HepG2 (cell line): ENCODE measurements around the gene EAF1. TPM values are rescaled to one million over a fixed set of nuclear protein-coding genes. Genes with fewer than 3 reads are reported as not detected.
"Not testable (repeated sequence)": the region's sequence is repeated elsewhere in the genome, so short reads cannot be mapped to it uniquely, and the experiment has no call there.

Experiments used
- ATAC-seq: fragments of 200-7000 bp; cut with Tn5 transposase; 3 replicates; pipeline ENCODE4 v1.9.1; 2020; ENCODE audit warnings: mild to moderate bottlenecking, moderate library complexity
- BruUV-seq: library from RNA; stranded (reverse); fragments of 400-500 nt; replicated peaks from 2 replicates; lab custom pipeline; 2021; lab: Mats Ljungman, UMichigan
- CTCF ChIA-PET: fragments of 300-600 bp; formaldehyde crosslinking; extraction: SDS; loops from one replicate; lab custom pipeline; 2021; ENCODE audit warnings: low total read pairs, inconsistent platforms, low intra/inter-chr PET ratio; lab: Yijun Ruan, JAX
- POLR2A ChIA-PET: fragments of 350-600 bp; sonication (Branson Sonifier 250); formaldehyde crosslinking; loops from one replicate; lab custom pipeline; 2020; ENCODE audit warnings: antibody characterized with exemption, inconsistent platforms; lab: Yijun Ruan, JAX
- DNase-seq: peaks from one replicate; pipeline ENCODE4 v3.0.0-alpha.2; 2015; ENCODE audit warnings: low spot score
- FAIRE-seq: peaks from 3 replicates; lab custom pipeline; 2011; peaks lifted over from hg19 to GRCh38; lab: Jason Lieb, UNC
- H2AFZ ChIP-seq: one replicate; pipeline ENCODE4 v1.6.1; 2011; ENCODE audit warnings: low read length, inconsistent platforms
- H3K27ac ChIP-seq: fragments of 300-600 bp; 3 replicates; pipeline ENCODE4 v1.8.0; 2011; ENCODE audit warnings: mixed run types, mild to moderate bottlenecking, mixed read lengths, low read length, inconsistent platforms; ENCODE audit not compliant: insufficient read depth; ENCODE audit errors: extremely low read length
- H3K27me3 ChIP-seq, 2 experiments: fragments of 200-600 bp in 1 of 2; 2 replicates in 1 of 2; 3 replicates in 1 of 2; pipeline versions ENCODE4 v1.6.0 to v1.8.0; 2011; ENCODE audit warnings: low read length in 2 of 2, mild to moderate bottlenecking in 2 of 2, moderate library complexity in 2 of 2, inconsistent platforms in 1 of 2; ENCODE audit not compliant: insufficient read depth in 2 of 2, control insufficient read depth in 1 of 2
- H3K36me3 ChIP-seq, 2 experiments: fragments of 200-600 bp in 1 of 2; replicated peaks in 1 of 2; 2 replicates in 1 of 2; 3 replicates in 1 of 2; pipeline versions ENCODE4 v1.5.1 to v1.8.0; 2011; ENCODE audit warnings: low read length in 2 of 2, inconsistent platforms in 1 of 2; ENCODE audit not compliant: insufficient read depth in 2 of 2, control insufficient read depth in 1 of 2
- H3K4me1 ChIP-seq: 2 replicates; pipeline ENCODE4 v1.5.1; 2012; ENCODE audit warnings: low read length, inconsistent platforms; ENCODE audit not compliant: insufficient read depth
- H3K4me2 ChIP-seq: 2 replicates; pipeline ENCODE4 v1.6.0; 2011; ENCODE audit warnings: low read depth, low read length, inconsistent platforms
- H3K4me3 ChIP-seq, 3 experiments: fragments of 200-600 bp in 1 of 3; sonication (generic), shearing (Covaris generic) in 1 of 3; replicated peaks in 1 of 3; 2 replicates each; pipeline ENCODE4 v1.5.1; 2011 to 2016; ENCODE audit warnings: low read length in 3 of 3, inconsistent platforms in 2 of 3, low read depth in 2 of 3, mild to moderate bottlenecking in 2 of 3, control low read depth in 1 of 3, mixed read lengths in 1 of 3; ENCODE audit not compliant: insufficient read depth in 1 of 3
- H3K79me2 ChIP-seq: one replicate; pipeline ENCODE4 v1.6.1; 2011; ENCODE audit warnings: low read length, inconsistent platforms; ENCODE audit not compliant: insufficient read depth
- H3K9ac ChIP-seq: 2 replicates; pipeline ENCODE4 v1.6.0; 2011; ENCODE audit warnings: mild to moderate bottlenecking, low read depth, low read length, inconsistent platforms; ENCODE audit not compliant: insufficient read depth
- H3K9me3 ChIP-seq: 2 replicates; pipeline ENCODE4 v1.5.1; 2012; ENCODE audit warnings: mild to moderate bottlenecking, low read length
- H4K20me1 ChIP-seq: 2 replicates; pipeline ENCODE4 v1.6.0; 2011; ENCODE audit warnings: inconsistent platforms, mild to moderate bottlenecking, low read length, moderate library complexity; ENCODE audit not compliant: insufficient read depth
- GATA4 ChIP-seq: sonication (generic); IDR thresholded peaks from 2 replicates; pipeline ENCODE4 v1.6.1; 2016; ENCODE audit warnings: antibody characterized with exemption, low read depth, borderline replicate concordance
- NBN ChIP-seq: fragments of 450-650 bp; conservative IDR thresholded peaks from 2 replicates; pipeline ENCODE4 v1.6.1; 2017
- NFKB2 ChIP-seq: sonication (generic); formaldehyde crosslinking; IDR thresholded peaks from 2 replicates; pipeline ENCODE4 v1.4.0; 2020; ENCODE audit warnings: missing genetic modification reagents, borderline replicate concordance
- RAD21 ChIP-seq: fragments of 450-650 bp; formaldehyde crosslinking; IDR thresholded peaks from 2 replicates; pipeline ENCODE4 v1.5.0; 2020; ENCODE audit warnings: mild to moderate bottlenecking
- SALL2 ChIP-seq: sonication (generic); formaldehyde crosslinking; IDR thresholded peaks from 2 replicates; pipeline ENCODE4 v1.8.1; 2023; ENCODE audit warnings: mild to moderate bottlenecking, missing genetic modification reagents, inconsistent platforms
- SNAPC2 ChIP-seq: sonication (generic); formaldehyde crosslinking; IDR thresholded peaks from 2 replicates; pipeline ENCODE4 v1.8.1; 2022; ENCODE audit warnings: mild to moderate bottlenecking, missing genetic modification reagents
- YY1 ChIP-seq: IDR thresholded peaks from 2 replicates; pipeline ENCODE4 v1.6.1; 2011; ENCODE audit warnings: low read length, low read depth, moderate library complexity, mild to moderate bottlenecking; ENCODE audit not compliant: insufficient read depth, insufficient replicate concordance
- ZNF782 ChIP-seq: sonication (generic); formaldehyde crosslinking; IDR thresholded peaks from 2 replicates; pipeline ENCODE4 v1.4.0; 2020; ENCODE audit warnings: missing genetic modification reagents, mild to moderate bottlenecking, borderline replicate concordance
- ZNF850 ChIP-seq: sonication (generic); formaldehyde crosslinking; conservative IDR thresholded peaks from 2 replicates; pipeline ENCODE4 v1.9.0; 2021; ENCODE audit warnings: mild to moderate bottlenecking, missing genetic modification reagents
- WGBS: methylation state at CpG from one replicate; pipeline ENCODE4 v1.1.6; 2017; ENCODE audit warnings: low lambda C conversion rate; 5-methylcytosine and 5-hydroxymethylcytosine counted together
- in situ Hi-C: cut with HindIII; loops from 2 replicates; pipeline ENCODE4 v1.10.0; 2017; ENCODE audit warnings: low pct_unique_long_range_greater_than_20kb; ENCODE audit not compliant: extremely low pct_ligation_motif_present
- intact Hi-C: fragments of 100-400 bp; cut with micrococcal nuclease; formaldehyde crosslinking; loops from one replicate; pipeline ENCODE4 v1.10.0; 2022; ENCODE audit not compliant: unreplicated experiment
- polyA plus RNA-seq, 8 experiments: library from polyadenylated mRNA; depleted of rRNA in 3 of 8; stranded (reverse) in 7 of 8; unstranded in 1 of 8; fragments of >200 nt; fragmentation: Illumina TruSeq in 4 of 8; extraction: Trizol in 4 of 8; gene quantifications; 2 replicates each; pipeline versions ENCODE4 v1.2.1 to v1.2.3, GENCODE V29; 2011 to 2016; ENCODE audit warnings: low read depth in 4 of 8, missing spikeins in 1 of 8, mixed read lengths in 1 of 8; ENCODE audit not compliant: insufficient read depth in 1 of 8
- total RNA-seq, 5 experiments: library from RNA; depleted of rRNA; stranded (reverse); fragments of >200 nt; fragmentation: Illumina TruSeq; extraction: Trizol; gene quantifications; 2 replicates each; pipeline ENCODE4 v1.2.3, GENCODE V29; 2016; ENCODE audit warnings: low read depth in 1 of 5
- TF ChIP-seq, protein P1 (sequence below): sonication (generic); formaldehyde crosslinking; IDR thresholded peaks from 2 replicates; pipeline ENCODE4 v1.4.0; 2020; ENCODE audit warnings: mild to moderate bottlenecking, missing genetic modification reagents
- TF ChIP-seq, protein P2 (sequence below), 2 experiments: fragments of 450-650 bp in 1 of 2; sonication (generic) in 1 of 2; formaldehyde crosslinking; IDR thresholded peaks; 2 replicates each; pipeline versions ENCODE4 v1.5.0 to v1.8.0; 2020 to 2022; ENCODE audit warnings: mild to moderate bottlenecking in 1 of 2, missing genetic modification reagents in 1 of 2

EAF1 gene
- total and polyA plus RNA-seq, 2 of the 13 experiments (the other 11 are each of a cell fraction or from before 2014, with no cell fraction given), result 8.1 to 30.0 TPM

DNA sequence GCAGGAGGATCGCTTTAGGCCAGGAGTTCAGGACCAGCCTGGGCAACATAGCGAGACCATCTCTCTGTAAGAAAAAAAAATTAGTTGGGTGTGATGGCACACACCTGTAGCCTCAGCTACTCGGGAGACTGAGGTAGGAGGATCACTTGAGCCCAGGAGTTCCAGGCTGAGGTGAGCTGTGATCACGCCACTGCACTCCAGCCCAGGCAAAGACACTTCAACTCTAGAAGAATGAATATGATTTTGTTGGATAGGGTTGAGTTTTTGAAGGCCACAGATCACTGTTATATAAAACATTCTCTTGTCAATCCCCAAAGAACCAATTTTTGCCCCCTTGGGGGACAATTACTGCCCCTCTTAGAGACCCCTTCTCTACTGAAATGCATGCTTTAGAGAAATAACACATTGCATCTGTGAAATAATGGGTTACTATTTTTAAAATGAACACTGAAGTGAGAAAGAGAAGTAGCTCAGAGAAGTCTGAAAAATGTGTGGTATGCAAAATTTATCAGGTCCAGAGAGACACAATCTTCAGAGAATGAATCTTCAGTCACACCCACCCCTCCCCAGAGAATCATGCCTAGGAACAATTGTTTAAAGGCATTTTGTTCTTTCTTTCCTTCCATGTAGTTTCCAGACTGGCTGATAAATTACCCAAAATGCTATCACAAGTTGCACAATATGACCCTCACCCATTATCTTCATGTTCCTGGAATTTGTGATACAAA lies 42.7 kb upstream of the EAF1 start (continued):
- TF ChIP-seq NFKB2 (CRISPR knock-in tag) (no peak), SALL2 (CRISPR knock-in tag) (no peak), ZNF850 (no peak), YY1 (no peak), ZNF782 (CRISPR knock-in tag) (no peak), SNAPC2 (no peak), NBN (no peak), RAD21 (CRISPR knock-in tag) (no peak), GATA4 (no peak)
- TF ChIP-seq, protein P1, sequence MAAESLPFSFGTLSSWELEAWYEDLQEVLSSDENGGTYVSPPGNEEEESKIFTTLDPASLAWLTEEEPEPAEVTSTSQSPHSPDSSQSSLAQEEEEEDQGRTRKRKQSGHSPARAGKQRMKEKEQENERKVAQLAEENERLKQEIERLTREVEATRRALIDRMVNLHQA (CRISPR knock-in tag), result no peak
- TF ChIP-seq, protein P2, sequence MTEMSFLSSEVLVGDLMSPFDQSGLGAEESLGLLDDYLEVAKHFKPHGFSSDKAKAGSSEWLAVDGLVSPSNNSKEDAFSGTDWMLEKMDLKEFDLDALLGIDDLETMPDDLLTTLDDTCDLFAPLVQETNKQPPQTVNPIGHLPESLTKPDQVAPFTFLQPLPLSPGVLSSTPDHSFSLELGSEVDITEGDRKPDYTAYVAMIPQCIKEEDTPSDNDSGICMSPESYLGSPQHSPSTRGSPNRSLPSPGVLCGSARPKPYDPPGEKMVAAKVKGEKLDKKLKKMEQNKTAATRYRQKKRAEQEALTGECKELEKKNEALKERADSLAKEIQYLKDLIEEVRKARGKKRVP (CRISPR knock-in tag; IDR thresholded peaks at IDR 0.05), result no peak

DNA sequence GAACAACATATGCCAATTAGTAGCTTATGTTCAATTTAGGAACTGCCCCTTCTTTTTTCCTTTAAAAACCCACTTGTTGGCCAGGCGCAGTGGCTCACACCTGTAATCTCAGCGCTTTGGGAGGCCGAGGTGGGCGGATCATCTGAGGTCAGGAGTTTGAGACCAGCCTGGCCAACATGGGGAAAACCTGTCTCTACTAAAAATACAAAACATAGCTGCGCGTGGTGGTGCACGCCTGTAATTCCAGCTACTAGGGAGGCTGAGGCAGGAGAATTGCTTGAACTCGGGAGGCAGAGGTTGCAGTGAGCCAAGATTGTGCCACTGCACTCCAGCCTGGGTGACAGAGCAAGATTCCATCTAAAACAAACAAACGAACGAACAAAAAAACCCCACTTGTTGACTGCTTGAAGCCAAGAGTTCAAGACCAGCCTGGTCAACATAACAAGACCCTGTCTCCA lies 42.1 kb upstream of the EAF1 start:
- H3K4me3 ChIP-seq, H2AFZ ChIP-seq, H3K79me2 ChIP-seq, H3K27ac ChIP-seq, FAIRE-seq, H4K20me1 ChIP-seq, H3K4me1 ChIP-seq, DNase-seq, H3K36me3 ChIP-seq, H3K4me2 ChIP-seq, intact Hi-C loops, ATAC-seq, BruUV-seq, POLR2A ChIA-PET, H3K27me3 ChIP-seq, CTCF ChIA-PET, H3K9me3 ChIP-seq, H3K9ac ChIP-seq: not testable (repeated sequence)
- WGBS, result 66% methylated on average over 10 of the region's 10 CpGs
- in situ Hi-C loops, result loop anchor here (10.0 kb wide), 1 partner anchor 270 kb away; no protein-coding TSS in a partner anchor
